ENCODE results near the gene EDN1. TPM values are rescaled to one million over a fixed set of nuclear protein-coding genes. Genes with fewer than 3 reads are reported as not detected.

Gene EDN1
- total RNA-seq, 1 donor from 2014 or later = 63.0 TPM

DNA sequence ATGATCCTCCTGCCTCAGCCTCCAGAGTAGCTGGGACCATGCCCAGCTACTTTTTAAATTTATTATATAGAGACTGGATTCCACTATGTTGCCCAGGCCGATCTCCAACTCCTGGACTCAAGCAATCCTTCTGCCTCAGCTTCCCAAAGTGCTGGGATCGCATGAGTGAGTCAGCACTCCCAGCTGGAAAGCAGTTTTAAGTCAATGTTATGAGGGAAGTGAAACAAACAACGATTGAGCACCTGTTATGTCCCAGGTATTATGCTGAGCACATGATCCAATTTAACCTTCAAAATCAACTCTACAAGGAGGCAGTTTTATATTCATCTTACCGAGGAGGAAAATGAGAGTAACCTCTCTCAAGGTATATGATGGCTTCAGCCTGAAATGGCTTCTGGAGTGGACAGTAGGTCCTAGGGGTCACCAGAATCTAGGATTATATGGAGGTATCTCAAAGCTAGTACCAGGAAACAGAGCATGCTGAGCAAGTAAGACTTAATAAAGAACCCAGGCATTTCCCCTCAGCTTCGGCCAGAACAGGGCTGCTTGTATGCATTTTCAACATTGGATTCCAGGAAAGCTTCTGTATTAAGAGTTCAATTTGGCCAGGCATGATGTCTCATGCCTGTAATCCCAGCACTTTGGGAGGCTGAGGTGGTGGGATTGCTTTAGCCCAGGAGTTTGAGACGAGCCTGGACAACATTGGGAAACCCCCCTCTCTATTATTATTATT is 55.0 kb downstream of the EDN1 start:
- peak in 1 of 2 donors; percentile 4 for DNase-seq (ENCODE audit: low read depth in 2 of 2)

DNA sequence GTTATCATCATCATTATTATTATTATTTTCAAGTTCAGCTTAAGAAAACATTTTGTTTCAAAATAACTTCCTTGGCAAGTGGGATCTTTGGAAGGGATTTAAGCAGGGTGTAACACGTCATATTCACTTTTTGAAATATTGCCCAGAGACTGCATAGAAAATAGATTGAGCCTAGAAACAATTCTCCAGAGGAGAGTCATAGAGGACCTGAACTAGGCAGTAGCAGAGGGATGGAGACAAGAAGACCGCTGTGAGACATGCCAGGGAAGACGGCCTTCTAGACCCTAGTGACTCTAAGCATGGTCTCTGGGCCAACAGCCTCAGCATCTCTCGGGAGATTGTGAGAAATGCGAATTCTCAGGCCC is 55.5 kb downstream of the EDN1 start:
- no peak for DNase-seq (ENCODE audit: low read depth in 2 of 2)
